ENCODE measurements around the gene ENDOU.

The ENDOU gene

DNA sequence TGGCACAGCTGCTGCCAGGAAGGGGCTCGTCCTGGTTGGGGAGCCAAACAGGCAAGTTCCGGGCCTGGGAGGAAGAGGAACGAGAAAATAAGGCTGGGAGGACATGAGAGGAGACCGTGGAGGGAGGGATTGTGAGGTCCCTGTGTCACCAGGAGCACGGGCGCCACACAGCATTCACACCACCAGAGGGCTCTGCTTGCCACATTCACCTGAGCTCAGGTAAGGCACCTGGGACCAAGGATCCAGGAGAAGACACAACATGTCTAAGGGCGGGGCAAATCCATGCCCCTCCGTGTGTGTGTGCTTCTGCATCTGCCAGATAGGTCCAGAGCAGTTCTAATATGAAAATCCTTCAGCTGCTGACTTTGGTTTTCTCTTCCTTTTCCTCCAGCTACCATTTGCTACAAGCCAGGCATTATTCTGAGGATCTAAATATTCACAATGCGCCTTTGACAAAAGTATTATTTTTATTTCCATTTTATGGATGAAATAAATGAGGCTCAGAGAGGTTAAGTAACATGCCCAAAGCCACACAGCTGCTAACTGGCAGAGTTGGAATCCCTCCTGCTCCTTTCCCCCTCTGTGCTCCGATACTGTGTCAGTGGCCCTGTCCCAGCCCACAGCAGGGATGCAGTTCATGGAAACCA, 18.8 kb upstream of the ENDOU start:
- DNase-seq (ENCODE audit: low read depth in 2 of 2, low spot score in 1 of 2): peak in 1 of 2 donors; percentile 41

DNA sequence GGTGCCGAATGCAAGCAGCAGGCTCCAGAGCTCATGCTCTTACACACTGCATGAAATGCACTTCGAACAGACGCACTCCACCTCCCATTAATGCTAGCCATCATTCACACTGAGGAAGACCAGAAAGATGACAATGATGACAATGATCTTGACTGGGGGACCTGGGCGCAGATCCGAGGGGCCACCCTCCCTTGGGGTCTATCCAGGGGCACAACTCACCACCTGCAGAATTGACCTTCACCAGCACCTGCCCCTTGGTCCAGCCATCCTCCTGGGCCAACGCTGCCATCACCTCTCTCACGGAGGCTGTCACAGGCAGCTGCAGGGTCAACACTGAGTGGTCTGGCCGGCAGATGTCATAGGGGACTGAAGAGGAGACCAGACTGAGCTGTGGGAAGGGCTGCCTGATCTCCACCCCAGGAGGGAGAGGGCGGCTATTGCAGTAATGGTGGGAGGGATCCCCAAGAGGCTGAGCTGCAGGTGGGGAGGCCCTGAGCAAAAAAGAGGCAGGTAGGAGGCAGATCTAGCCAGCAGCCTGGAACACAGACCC, 18.1 kb upstream of the ENDOU start:
- DNase-seq (ENCODE audit: low read depth in 2 of 2, low spot score in 1 of 2): no peak

DNA sequence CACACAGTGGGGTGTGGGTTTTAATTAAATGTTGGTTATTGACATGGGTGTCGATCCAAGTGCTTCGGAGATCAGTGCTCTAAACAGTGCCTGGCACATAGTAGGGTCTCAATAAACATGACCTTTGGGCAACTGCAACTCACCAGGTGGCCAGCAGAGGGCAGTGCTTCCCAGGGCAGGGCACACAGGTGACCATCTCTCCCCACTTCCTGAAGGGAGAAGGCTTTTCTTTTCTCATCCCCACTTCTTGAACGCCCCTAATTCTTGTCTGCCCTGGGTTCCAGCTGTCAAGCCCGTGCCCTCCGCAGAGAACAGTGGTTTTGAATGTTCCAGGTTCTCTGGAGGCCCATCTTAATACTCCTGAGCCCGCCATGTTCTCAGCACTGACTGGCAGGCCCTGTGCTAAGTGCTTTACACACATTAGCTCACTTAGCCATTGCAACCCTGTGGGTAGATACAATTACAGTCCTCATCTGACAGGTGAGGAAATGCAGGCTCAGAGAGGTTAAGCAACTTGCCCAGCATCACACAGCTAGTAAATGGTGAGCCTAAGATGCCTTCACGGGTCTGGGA, 17.0 kb upstream of the ENDOU start:
- peak; percentile 58 for DNase-seq (ENCODE audit: low read depth in 2 of 2, low spot score in 1 of 2)

DNA sequence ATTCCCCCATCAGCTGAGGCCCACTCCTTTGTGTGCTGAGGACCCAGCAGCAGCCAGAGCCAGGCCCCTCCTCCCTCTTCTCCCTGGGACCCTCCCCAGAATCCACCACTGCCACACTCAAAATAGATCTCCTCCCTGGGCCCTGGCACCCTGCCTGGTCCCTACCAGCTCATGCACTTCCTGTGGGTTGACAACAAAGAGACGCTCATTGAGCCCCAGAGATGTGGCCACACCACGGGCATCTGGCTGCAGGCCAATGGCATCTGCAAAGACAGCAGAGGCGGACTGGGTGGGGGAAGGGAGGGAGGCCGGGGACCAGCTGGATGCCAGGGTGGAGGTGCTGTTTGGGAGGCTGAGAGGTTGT, 16.0 kb upstream of the ENDOU start:
- DNase-seq (ENCODE audit: low read depth in 2 of 2, low spot score in 1 of 2): peak; percentile 17 to 48

DNA sequence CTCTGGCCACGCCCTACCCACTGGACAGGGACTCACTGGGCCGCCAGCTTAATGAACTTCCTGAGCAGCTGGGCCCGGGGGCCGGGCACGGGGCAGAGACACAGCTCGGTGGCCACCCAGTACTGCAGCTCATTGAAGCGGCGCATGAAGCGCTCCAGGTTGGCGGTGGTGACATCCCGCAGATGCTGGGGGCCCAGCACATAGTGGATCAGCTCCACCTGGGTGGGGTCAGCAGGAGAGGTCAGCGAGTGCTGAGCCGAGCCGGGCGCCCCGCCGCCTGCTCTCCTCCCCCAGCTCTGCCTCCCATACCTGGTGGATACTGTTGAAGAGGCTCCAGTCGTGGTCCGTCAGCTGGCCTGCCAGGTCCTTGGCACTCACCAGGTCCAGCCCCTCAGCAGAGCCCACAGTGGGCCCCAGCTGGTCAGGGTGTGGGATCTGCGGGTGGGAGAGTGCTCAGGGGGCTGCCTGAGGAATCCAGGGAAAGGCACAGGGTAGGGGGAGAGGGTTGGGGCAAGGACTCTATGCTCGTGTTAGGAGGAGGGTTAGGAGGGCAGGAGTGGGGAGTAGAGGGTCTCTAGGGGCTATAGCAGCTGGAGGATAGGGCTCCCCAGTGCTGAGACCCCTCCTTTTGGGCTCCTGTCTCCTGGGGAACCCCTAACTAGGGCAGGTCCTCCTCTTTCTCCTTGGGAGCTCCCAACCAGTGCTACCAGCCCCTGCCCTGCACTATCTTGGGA, 15.5 kb upstream of the ENDOU start:
- DNase-seq (ENCODE audit: low read depth in 2 of 2, low spot score in 1 of 2): no peak

DNA sequence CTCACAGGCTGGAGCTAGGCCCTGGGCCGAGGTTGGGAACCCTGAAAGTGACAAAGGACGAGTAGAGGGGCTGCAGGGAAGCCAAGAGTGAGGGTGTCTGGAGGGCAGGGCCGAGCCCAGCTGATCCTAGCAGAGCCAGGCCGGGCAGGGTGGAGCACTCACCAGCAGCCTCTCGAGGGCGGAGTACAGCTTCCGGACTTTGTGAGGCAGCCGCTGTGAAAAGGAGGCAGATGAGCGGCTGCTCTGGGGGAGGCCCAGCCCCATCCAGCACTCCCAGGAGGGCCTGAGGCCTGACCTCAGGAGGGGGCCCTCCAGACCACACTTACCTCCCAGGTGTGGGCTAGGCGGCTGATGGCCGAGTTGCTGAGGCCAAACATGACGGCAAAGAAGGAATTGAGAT, 14.7 kb upstream of the ENDOU start:
- no peak for DNase-seq (ENCODE audit: low read depth in 2 of 2, low spot score in 1 of 2)

DNA sequence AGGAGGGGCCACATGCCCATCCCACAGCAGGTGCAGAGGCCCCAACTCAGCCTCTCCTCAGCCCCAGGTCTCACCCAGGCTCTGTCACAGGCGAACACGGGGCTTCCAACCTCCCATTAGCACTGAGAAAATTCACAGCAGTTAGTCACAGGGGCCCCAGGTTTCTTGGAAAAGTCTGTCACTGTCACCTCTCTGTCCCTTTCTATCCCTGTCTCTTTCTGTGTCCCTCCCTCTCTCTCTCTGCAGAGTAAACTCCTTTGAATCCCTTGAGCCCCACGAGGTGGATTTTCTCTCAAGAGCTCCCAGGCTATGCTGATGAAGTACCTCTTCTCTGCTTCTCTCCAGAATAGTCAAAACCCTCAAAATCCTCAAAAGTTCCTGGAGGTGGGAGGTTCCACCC, 14.0 kb upstream of the ENDOU start:
- no peak for DNase-seq (ENCODE audit: low read depth in 2 of 2, low spot score in 1 of 2)

DNA sequence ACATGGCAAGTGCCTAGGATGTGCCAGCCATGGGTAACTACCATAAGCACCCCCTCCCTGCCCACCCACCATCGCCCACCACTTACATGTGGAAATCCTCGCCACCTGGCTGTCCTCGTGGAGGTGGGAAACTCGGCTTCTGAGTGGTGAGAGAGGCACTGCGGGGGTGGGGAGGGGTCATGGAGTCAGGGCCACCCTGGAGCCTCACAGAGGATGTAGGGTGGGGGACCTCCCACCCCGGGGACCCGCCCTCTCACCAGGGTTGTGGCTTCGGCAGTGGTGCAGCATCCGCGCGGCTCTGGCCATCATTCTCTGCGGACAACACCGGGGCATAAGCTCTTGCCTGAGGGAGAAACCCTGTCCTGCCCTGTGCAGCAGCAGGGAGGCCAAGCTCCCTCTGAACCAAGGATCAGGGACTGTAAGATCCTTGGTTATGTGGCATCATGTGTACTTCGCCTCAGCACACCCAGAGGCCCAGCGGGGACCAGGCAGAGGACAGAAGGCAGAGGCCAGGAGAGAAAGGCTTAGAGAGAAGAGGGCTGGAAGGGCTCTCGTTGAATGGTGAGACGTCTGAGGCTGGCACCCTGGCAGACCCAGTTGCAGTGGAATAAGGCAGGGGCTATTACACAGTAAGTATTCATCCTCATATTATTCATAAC, 12.8 kb upstream of the ENDOU start:
- no peak for DNase-seq (ENCODE audit: low read depth in 2 of 2, low spot score in 1 of 2)

DNA sequence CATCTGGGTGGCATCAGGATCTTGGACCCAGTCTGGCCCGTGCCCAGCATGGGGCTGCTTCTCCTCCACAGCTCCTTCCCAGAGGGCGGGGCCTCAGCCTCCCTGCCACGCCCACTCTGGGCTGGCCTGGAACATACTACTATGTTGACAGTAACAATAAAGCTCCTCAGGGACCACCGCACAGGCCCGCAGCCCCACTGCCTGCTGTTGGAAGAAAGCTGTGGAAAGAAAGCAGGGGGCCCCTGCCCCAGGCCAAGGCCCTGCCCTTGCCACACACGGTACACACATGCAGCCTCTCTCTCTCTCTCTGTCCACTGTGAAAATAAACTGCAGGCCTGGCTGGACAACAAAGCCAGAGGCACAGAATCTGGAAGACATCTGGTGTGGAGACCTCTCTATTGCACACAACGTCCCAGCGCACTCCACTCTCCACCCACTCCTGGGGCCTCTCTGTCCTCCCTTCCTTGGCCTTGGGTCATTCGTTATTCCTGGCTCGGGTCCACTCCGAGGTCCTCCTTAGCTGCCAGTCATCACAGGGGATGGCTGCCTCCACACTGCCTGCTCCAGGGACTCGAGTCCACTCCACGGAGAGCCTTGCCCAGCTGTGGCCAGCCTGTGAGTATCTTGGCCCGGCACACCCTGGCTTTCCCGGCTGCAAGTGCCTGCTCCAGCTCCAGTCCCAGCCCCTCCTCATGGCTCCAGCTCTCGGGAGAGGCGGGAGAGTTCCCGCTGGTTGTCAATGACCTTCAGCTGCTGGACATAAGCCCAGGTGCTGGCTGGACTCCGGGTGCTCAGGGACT, 11.8 kb upstream of the ENDOU start:
- no peak for DNase-seq (ENCODE audit: low read depth in 2 of 2, low spot score in 1 of 2)

DNA sequence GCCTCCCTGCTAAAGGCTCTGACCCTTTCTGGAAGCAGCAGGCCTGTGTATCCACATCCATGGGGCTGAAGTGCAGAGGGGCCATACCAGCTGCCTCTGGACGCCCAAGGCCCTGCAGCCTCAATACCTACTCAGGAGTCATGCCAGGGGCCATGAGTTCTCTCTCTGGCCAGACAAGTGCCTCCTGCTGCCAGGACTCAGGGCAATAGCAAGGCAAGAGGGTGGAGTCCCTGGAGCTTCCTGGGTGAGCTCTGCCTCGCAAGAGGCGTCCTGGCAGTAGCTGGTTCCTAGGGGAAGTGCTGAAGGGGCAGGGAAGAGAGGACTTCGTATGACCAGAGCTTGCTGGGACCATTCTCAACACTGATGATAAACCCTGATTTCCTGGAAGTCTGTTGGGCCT, 10.9 kb upstream of the ENDOU start:
- no peak for DNase-seq (ENCODE audit: low read depth in 2 of 2, low spot score in 1 of 2)

DNA sequence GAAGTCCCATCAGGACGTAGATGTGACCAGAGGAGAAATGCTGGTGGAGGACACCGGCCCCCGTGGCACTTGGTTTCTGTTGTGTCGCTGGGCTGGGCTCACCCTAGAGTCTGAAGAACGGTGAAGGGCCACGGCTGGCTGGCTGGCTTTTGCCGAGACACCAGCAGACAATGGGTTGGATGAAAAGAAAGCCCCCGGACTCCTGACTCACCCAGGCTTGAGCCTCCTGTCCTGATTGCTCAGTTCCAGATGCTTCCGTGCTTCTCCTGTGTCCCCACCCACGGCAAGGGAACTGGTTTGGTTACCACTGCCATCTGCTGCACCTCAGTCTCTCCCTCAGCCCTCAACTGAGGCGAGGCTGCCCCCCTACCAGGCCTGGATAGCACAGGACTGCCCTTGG, 10.4 kb upstream of the ENDOU start:
- DNase-seq (ENCODE audit: low read depth in 2 of 2, low spot score in 1 of 2): no peak

DNA sequence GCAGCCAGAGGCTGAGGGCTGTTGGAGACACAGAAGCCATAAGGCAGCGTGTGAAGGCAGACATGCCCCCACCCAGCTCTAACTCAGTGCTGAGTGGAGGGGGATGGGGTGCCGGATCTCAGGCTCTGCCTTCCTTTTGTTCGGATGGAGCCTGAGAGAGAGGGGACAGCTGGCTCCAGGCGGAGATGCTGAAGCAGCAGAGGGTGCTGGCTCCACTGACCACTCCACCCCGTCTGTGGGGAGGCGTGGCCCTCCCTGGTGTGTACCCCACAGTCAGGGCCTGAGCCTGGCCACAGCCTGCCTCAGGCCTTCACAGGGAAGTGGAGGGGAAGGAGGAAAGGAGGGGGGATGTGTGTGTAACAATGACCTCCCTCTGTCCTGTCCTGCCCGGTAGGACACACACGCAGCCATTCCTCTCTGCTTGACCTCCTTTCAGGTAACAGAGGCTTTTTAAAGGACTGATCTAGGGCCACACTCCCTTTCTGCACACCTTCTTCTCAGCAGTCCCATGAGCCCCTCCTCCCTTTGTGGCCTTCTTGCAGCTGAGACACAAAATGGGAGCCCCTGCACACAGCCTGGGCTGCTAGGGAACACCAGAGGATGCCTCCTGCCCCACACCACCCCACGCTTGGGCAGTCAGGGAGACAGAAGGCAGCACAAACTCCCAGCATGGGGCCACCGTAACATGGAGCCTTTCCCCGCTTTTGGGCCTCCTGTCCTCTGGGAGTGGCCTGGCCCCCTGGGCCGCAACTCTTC, 9.6 kb upstream of the ENDOU start:
- DNase-seq (ENCODE audit: low read depth in 2 of 2, low spot score in 1 of 2): no peak

DNA sequence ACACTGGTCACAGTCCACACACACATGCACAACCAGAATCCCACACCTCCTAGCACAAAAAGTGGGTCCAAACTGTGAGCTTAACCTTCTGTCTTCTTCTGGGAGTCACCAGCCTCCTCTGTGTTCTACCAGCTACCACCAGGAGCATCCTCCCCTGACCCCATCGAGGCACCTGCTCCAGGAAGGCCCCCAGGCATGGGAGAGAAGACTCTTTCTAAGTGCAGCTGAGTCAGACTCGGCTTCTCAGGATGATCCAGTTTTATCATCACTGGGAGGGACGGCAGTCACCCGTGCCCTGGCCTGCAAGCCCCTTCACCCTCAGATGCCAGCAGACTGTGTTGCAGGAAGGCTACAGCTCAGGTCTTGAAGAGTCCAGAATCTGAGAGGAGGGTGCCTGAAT, 7.9 kb upstream of the ENDOU start:
- no peak for DNase-seq (ENCODE audit: low read depth in 2 of 2, low spot score in 1 of 2)

DNA sequence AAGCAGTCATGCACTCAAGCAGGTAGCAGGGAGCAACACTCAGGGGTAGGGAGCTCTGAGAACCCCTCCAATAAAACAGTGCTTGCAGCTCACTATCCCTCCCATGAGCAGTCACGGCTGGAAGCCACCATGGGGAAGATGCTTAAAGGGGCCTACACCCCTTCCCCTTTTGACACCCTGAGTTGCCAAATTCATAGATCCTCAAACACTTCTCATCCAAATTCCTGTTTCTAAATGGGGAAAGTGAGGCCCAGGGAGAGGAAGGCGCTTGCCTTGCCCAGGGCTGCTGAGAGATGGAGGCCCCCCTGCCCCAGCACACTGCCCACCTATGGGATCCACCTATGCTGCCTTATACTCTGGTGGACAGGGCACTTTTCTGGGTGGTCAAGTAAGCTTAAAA, 7.2 kb upstream of the ENDOU start:
- no peak for DNase-seq (ENCODE audit: low read depth in 2 of 2, low spot score in 1 of 2)

DNA sequence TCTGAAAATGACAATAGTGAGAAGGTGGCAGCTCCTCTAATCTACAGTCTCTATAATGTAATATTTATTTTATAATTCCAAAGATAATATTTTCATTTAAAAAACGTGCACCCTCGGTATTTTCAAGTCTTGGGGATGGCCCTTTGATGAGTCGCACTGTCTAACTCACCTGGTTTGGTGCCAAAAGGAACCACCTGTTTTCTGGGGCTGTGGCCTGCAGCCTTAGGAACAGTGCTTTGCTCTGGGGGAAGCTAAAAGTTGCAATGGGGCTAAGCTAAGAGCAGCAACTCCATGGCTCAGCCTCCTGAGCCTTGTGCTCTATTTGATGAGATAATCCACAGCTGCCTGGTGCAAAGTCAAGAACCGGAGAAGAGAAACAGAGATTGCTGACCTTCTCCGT, 6.4 kb upstream of the ENDOU start:
- no peak for DNase-seq (ENCODE audit: low read depth in 2 of 2, low spot score in 1 of 2)

DNA sequence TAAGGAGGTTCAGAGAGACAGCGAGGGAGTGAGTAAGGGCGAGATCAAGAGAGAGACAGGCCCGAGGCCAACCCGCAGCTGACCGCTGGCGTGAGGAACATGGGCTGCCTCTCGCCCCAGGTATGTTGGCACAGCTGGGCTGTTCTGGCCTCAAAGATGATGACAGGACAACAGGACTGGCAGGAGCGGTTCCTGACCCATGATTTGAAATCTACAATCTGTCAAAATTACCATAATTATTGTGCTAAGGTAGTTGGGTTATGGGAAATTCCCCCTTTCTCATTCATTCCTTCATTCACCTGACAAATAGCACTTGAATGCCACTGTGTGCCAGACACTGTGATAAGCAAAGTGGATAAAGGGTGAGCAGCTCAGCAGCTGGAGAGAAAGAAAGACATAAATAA, 5.1 kb upstream of the ENDOU start:
- no peak for DNase-seq (ENCODE audit: low read depth in 2 of 2, low spot score in 1 of 2)

DNA sequence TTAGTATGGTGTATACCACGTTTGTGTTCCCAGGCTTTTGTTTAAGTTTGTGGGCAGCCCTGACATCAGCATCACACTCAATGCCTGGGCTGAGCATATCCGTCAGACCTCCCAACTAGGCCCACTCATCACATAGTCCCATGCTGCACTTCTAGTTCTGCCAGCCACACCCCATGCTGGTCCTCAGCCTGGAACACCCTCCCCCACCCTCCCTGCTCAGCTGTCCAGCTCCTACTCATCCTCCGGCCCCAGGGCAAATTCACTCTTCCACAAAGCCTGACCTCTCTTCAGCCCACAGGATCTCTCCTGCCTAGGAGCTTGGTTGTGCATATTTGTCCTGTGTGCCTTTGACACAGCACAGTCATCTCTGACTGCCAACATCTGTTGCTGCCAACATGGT, 3.9 kb upstream of the ENDOU start:
- DNase-seq (ENCODE audit: low read depth in 2 of 2, low spot score in 1 of 2): no peak

DNA sequence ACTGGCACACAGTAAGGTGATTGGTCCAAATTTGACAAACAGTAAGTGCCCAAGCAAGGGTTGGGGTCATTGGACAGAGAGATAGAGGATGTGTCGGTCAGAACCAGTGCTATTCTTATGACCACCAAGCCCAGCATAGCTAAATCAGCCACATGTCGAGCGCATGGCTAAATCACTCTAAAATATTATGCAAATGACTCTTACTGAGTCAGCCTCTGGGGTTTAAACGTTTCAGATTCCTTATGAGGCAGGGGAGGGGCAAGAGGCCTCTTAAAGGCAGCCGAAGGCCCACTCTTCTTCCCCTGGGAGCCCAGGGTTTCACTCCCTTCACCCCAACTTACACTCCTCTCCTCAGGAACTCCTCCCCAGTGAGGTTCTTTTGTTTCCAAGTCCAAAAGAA, 603 bp upstream of the ENDOU start:
- DNase-seq (ENCODE audit: low read depth in 2 of 2, low spot score in 1 of 2): no peak

DNA sequence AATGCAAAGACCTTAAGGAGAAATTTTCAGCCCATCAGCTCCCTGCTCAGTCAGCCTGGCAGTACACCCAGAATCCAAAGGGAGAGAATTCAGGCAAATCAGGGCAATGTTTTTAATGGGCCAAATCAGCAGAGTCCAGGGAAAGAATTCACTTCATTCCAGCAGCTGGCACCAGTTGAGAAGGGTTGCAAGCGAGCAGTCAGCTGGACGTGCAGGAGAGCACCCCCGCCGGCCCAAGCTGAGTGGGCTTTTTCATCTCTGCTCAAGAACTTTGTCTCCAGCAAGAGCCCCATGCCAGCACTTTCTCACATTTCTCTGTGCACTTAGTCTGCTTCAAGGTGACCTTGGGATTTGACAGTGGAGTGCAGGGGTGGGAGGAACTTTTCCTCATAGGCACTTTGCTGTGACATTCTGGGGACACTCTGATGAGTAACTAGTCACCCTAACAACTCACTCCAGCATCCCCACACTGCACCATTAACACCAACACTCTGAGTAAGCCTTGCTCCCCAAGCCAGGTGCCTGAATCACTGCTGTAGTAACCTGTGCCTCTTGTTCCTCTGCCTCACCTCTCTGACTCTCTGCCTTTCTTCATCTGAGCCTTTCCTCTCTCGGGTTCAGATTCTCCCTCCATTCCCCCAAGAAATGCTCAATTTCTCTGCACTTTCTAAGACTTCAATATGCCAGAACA, 2.2 kb downstream of the ENDOU start:
- no peak for DNase-seq (ENCODE audit: low read depth in 2 of 2, low spot score in 1 of 2)
